RWPE2 (cell line): ENCODE results near the gene ERBB4.

Experiments
- ATAC-seq: fragments of 200-7000 bp; cut with Tn5 transposase; 3 replicates; pipeline ENCODE4 v1.9.1; 2021; ENCODE audit warnings: low read depth
- DNase-seq: peaks from one replicate; pipeline ENCODE4 v3.0.0-alpha.2; 2020; ENCODE audit warnings: low spot score
- H3K27ac ChIP-seq: fragments of 450-650 bp; 2 replicates; pipeline ENCODE4 v1.5.1; 2017; ENCODE audit warnings: mild to moderate bottlenecking; ENCODE audit not compliant: poor library complexity, severe bottlenecking
- H3K27me3 ChIP-seq: fragments of 250-450 bp; sonication (Bioruptor Pico); 2 replicates; pipeline ENCODE4 v1.5.1; 2021; ENCODE audit warnings: mild to moderate bottlenecking, moderate library complexity; ENCODE audit not compliant: insufficient read depth, poor library complexity, severe bottlenecking
- H3K36me3 ChIP-seq: fragments of 250-450 bp; sonication (Bioruptor Pico); 2 replicates; pipeline ENCODE4 v1.5.1; 2020; ENCODE audit warnings: low read depth, mild to moderate bottlenecking, moderate library complexity
- H3K4me1 ChIP-seq: fragments of 250-450 bp; sonication (Bioruptor Pico); 2 replicates; pipeline ENCODE4 v1.5.1; 2021; ENCODE audit warnings: mild to moderate bottlenecking, moderate library complexity; ENCODE audit not compliant: insufficient read depth, poor library complexity, severe bottlenecking
- H3K4me3 ChIP-seq: fragments of 250-450 bp; sonication (Bioruptor Pico); 2 replicates; pipeline ENCODE4 v1.5.1; 2021; ENCODE audit warnings: mild to moderate bottlenecking, moderate library complexity; ENCODE audit not compliant: severe bottlenecking
- H3K9me3 ChIP-seq: fragments of 250-450 bp; sonication (Bioruptor Pico); 2 replicates; pipeline ENCODE4 v1.5.1; 2021; ENCODE audit warnings: mild to moderate bottlenecking, moderate library complexity; ENCODE audit not compliant: severe bottlenecking
- CTCF ChIP-seq: fragments of 450-650 bp; IDR thresholded peaks from one replicate; pipeline ENCODE4 v1.5.1; 2017; ENCODE audit warnings: mild to moderate bottlenecking, moderate library complexity; ENCODE audit not compliant: poor library complexity, severe bottlenecking

The ERBB4 gene

GRCh38 chr2:212381428-212382102 lies 157.0 kb downstream of the ERBB4 start:
- Histone ChIP-seq H3K36me3 (no peaks in the 10 kb centered on the region), H3K4me1 (peaks cover 14% of the 10 kb centered on the region), H3K9me3 (no peaks in the 10 kb centered on the region), H3K27ac (no peak overlapping the region), H3K4me3 (no peak overlapping the region), H3K27me3 (no peaks in the 10 kb centered on the region)
- no peak for DNase-seq
- TF ChIP-seq CTCF = no peak
- no peak for ATAC-seq

- TF ChIP-seq CTCF = no peak
- Histone ChIP-seq H3K9me3 (no peaks in the 10 kb centered on the region), H3K27me3 (no peaks in the 10 kb centered on the region), H3K4me1 (no peaks in the 10 kb centered on the region), H3K27ac (no peak overlapping the region), H3K36me3 (no peaks in the 10 kb centered on the region), H3K4me3 (no peak overlapping the region)
- no peak for ATAC-seq
- DNase-seq = no peak
Observed at GRCh38 chr2:212379103-212379502, 159.5 kb downstream of the ERBB4 start.

- Histone ChIP-seq H3K27me3 (no peaks in the 10 kb centered on the region), H3K27ac (no peak overlapping the region), H3K36me3 (no peaks in the 10 kb centered on the region), H3K4me1 (no peaks in the 10 kb centered on the region), H3K9me3 (no peaks in the 10 kb centered on the region), H3K4me3 (no peak overlapping the region)
- TF ChIP-seq CTCF = no peak
- DNase-seq (no peak), ATAC-seq (no peak)
Observed at GRCh38 chr2:212367431-212367830, 171.2 kb downstream of the ERBB4 start.

GRCh38 chr2:212364112-212364985 lies 174.3 kb downstream of the ERBB4 start:
- Histone ChIP-seq H3K27me3 (no peaks in the 10 kb centered on the region), H3K9me3 (no peaks in the 10 kb centered on the region), H3K4me1 (no peaks in the 10 kb centered on the region), H3K36me3 (no peaks in the 10 kb centered on the region), H3K4me3 (no peak overlapping the region), H3K27ac (no peak overlapping the region)
- ATAC-seq = peak; percentile 61
- no peak for DNase-seq
- no peak for TF ChIP-seq CTCF
